Panc1 (cell line): ENCODE measurements around the gene PINK1. TPM values are rescaled to one million over a fixed set of nuclear protein-coding genes. Genes with fewer than 3 reads are reported as not detected.

Source experiments
- ATAC-seq: fragments of 200-7000 bp; cut with Tn5 transposase; 2 replicates; pipeline ENCODE4 v1.9.1; 2020; ENCODE audit warnings: mild to moderate bottlenecking, moderate library complexity
- BruUV-seq: library from RNA; stranded (reverse); fragments of 400-500 nt; replicated peaks from 2 replicates; lab custom pipeline; 2021; lab: Mats Ljungman, UMichigan
- CTCF ChIA-PET: fragments of 300-600 bp; sonication (Branson Sonifier 250); formaldehyde crosslinking; loops from one replicate; lab custom pipeline; 2022; ENCODE audit warnings: antibody characterized with exemption; lab: Charles Lee
- POLR2A ChIA-PET: fragments of 300-600 bp; sonication (Branson Sonifier 250); formaldehyde crosslinking; loops from one replicate; lab custom pipeline; 2022; ENCODE audit warnings: antibody characterized with exemption; lab: Charles Lee
- DNase-seq: peaks from one replicate; pipeline ENCODE4 v3.0.0-alpha.2; 2010; ENCODE audit warnings: low read depth, low spot score
- H3K27ac ChIP-seq: 2 replicates; pipeline ENCODE4 v1.5.1; 2011; ENCODE audit warnings: mild to moderate bottlenecking, low read length, inconsistent platforms
- H3K27me3 ChIP-seq: fragments of 200-500 bp; sonication (Bioruptor generic); 2 replicates; pipeline ENCODE4 v1.6.0; 2014; ENCODE audit warnings: low read length, inconsistent platforms; ENCODE audit not compliant: control insufficient read depth, insufficient read depth
- H3K36me3 ChIP-seq: fragments of 200-500 bp; sonication (Bioruptor generic); 2 replicates; pipeline ENCODE4 v1.5.1; 2014; ENCODE audit warnings: inconsistent platforms, mild to moderate bottlenecking, low read length, moderate library complexity; ENCODE audit not compliant: control insufficient read depth, insufficient read depth
- H3K4me1 ChIP-seq: 2 replicates; pipeline ENCODE4 v1.5.1; 2011; ENCODE audit warnings: inconsistent platforms, mild to moderate bottlenecking, low read length, moderate library complexity; ENCODE audit not compliant: control insufficient read depth, insufficient read depth
- H3K4me3 ChIP-seq, 2 experiments: 2 replicates each; pipeline ENCODE4 v1.5.1; 2011 to 2012; ENCODE audit warnings: low read depth in 2 of 2, low read length in 2 of 2, mild to moderate bottlenecking in 2 of 2, inconsistent platforms in 1 of 2, moderate library complexity in 1 of 2
- H3K9me3 ChIP-seq: fragments of 200-500 bp; sonication (Bioruptor generic); 2 replicates; pipeline ENCODE4 v1.5.1; 2014; ENCODE audit warnings: low read depth, mild to moderate bottlenecking, inconsistent platforms, low read length, moderate library complexity; ENCODE audit not compliant: control insufficient read depth, insufficient read depth
- CTCF ChIP-seq: fragments of 450-650 bp; IDR thresholded peaks from 2 replicates; pipeline ENCODE4 v1.5.1; 2017; ENCODE audit warnings: mild to moderate bottlenecking
- POLR2AphosphoS5 ChIP-seq: IDR thresholded peaks from 2 replicates; pipeline ENCODE4 v1.6.1; 2012; ENCODE audit warnings: mild to moderate bottlenecking, low read depth, low read length, moderate library complexity
- REST ChIP-seq, 2 experiments: IDR thresholded peaks; 2 replicates each; pipeline ENCODE4 v1.6.1; 2011 to 2012; ENCODE audit warnings: low read depth in 2 of 2, control low read depth in 1 of 2, low read length in 1 of 2, mild to moderate bottlenecking in 1 of 2, moderate library complexity in 1 of 2; ENCODE audit not compliant: insufficient read depth in 1 of 2
- SIN3A ChIP-seq: IDR thresholded peaks from 2 replicates; pipeline ENCODE4 v1.6.1; 2012; ENCODE audit warnings: low read depth, mild to moderate bottlenecking, low read length, moderate library complexity, borderline replicate concordance; ENCODE audit not compliant: insufficient read depth
- TCF7L2 ChIP-seq: IDR thresholded peaks from 2 replicates; pipeline ENCODE4 v1.6.1; 2011; ENCODE audit warnings: mild to moderate bottlenecking, low read depth, low read length, inconsistent platforms
- in situ Hi-C: cut with HindIII; loops from 2 replicates; pipeline ENCODE4 v1.10.0; 2016; ENCODE audit warnings: low sequenced_read_pairs, low pct_unique_long_range_greater_than_20kb
- intact Hi-C: fragments of 100-400 bp; cut with micrococcal nuclease; formaldehyde crosslinking; loops from one replicate; pipeline ENCODE4 v1.10.0; 2022; ENCODE audit not compliant: unreplicated experiment
- total RNA-seq: library from RNA; stranded (reverse); gene quantifications from one replicate; pipeline ENCODE4 v1.2.1, GENCODE V29; 2021; ENCODE audit not compliant: unreplicated experiment

The PINK1 gene
- total RNA-seq, 1 experiment from 2014 or later = 32.1 TPM

GRCh38 chr1:20700636-20701215 lies 67.5 kb downstream of the PINK1 start:
- H3K4me1 ChIP-seq = peaks cover 5% of the 10 kb centered on the region
- no TSS peak for BruUV-seq
- no peaks in the 10 kb centered on the region for H3K9me3 ChIP-seq
- no peak overlapping the region for H3K4me3 ChIP-seq
- in situ Hi-C loops (no loop called here), intact Hi-C loops (no loop called here)
- no peak for ATAC-seq
- DNase-seq = no peak
- H3K27ac ChIP-seq = no peak overlapping the region
- ChIA-PET POLR2A (no interaction called here), CTCF (no interaction called here)
- no peaks in the 10 kb centered on the region for H3K27me3 ChIP-seq
- H3K36me3 ChIP-seq = no peaks in the 10 kb centered on the region
- TF ChIP-seq POLR2AphosphoS5 = no peak
- no peak for TF ChIP-seq CTCF
- no peak for TF ChIP-seq SIN3A
- no peak for TF ChIP-seq REST (IDR thresholded peaks at IDR 0.05; ENCODE audit: insufficient read depth in 1 of 2, low read depth in 2 of 2, low read length in 1 of 2)
- TF ChIP-seq TCF7L2 = no peak

Other genes starting within 250 kb of the PINK1 start
- gene CAMK2N1, start 147.2 kb upstream of the PINK1 start, total RNA-seq = 4.4 TPM
- gene MUL1, start 125.3 kb upstream of the PINK1 start, total RNA-seq = 39.4 TPM
- gene FAM43B, start 80.9 kb upstream of the PINK1 start, total RNA-seq = 3.0 TPM
- gene CDA, start 44.4 kb upstream of the PINK1 start, total RNA-seq = 0.62 TPM
- gene DDOST, start 27.9 kb downstream of the PINK1 start, total RNA-seq = 337 TPM
- 3.9 TPM for gene KIF17, start 84.5 kb downstream of the PINK1 start, total RNA-seq
- 23.3 TPM for gene SH2D5, start 99.2 kb downstream of the PINK1 start, total RNA-seq
- gene HP1BP3, start 153.8 kb downstream of the PINK1 start, total RNA-seq = 263 TPM